Measurements from ENCODE around the gene VN1R5. TPM values are rescaled to one million over a fixed set of nuclear protein-coding genes. Genes with fewer than 3 reads are reported as not detected.
"Not testable (repeated sequence)": the region's sequence is repeated elsewhere in the genome, so short reads cannot be mapped to it uniquely, and the experiment has no call there.

VN1R5 gene
- polyA plus RNA-seq, 1 donor: not detected

- DNase-seq (ENCODE audit: low read depth): no peak
Measured at GRCh38 chr1:247273013-247273412, 17.1 kb downstream of the VN1R5 start.

- DNase-seq (ENCODE audit: low read depth): no peak
Measured at GRCh38 chr1:247274605-247275256, 18.9 kb downstream of the VN1R5 start.

- DNase-seq (ENCODE audit: low read depth): no peak
Measured at GRCh38 chr1:247277191-247277590, 21.3 kb downstream of the VN1R5 start.

- DNase-seq (ENCODE audit: low read depth): no peak
Measured at GRCh38 chr1:247281001-247281574, 25.2 kb downstream of the VN1R5 start.

GRCh38 chr1:247286134-247286670 lies 30.3 kb downstream of the VN1R5 start:
- DNase-seq (ENCODE audit: low read depth): no peak

GRCh38 chr1:247287460-247287859 lies 31.6 kb downstream of the VN1R5 start:
- DNase-seq (ENCODE audit: low read depth): no peak

GRCh38 chr1:247288341-247288740 lies 32.5 kb downstream of the VN1R5 start:
- DNase-seq (ENCODE audit: low read depth): no peak

GRCh38 chr1:247289274-247289892 lies 33.5 kb downstream of the VN1R5 start:
- not testable (repeated sequence) for DNase-seq (ENCODE audit: low read depth)

GRCh38 chr1:247290576-247290975 lies 34.7 kb downstream of the VN1R5 start:
- DNase-seq (ENCODE audit: low read depth): no peak

GRCh38 chr1:247291161-247291560 lies 35.3 kb downstream of the VN1R5 start:
- DNase-seq (ENCODE audit: low read depth): no peak

GRCh38 chr1:247291833-247292561 lies 36.1 kb downstream of the VN1R5 start:
- DNase-seq (ENCODE audit: low read depth): no peak

- no peak for DNase-seq (ENCODE audit: low read depth)
Measured at GRCh38 chr1:247293047-247293446, 37.2 kb downstream of the VN1R5 start.

GRCh38 chr1:247294282-247294681 lies 38.4 kb downstream of the VN1R5 start:
- no peak for DNase-seq (ENCODE audit: low read depth)

GRCh38 chr1:247295274-247295684 lies 39.4 kb downstream of the VN1R5 start:
- DNase-seq (ENCODE audit: low read depth): no peak

GRCh38 chr1:247295746-247296145 lies 39.9 kb downstream of the VN1R5 start:
- DNase-seq (ENCODE audit: low read depth): no peak

- no peak for DNase-seq (ENCODE audit: low read depth)
Measured at GRCh38 chr1:247296599-247297180, 40.8 kb downstream of the VN1R5 start.

GRCh38 chr1:247297263-247298123 lies 41.6 kb downstream of the VN1R5 start:
- DNase-seq (ENCODE audit: low read depth): no peak

- no peak for DNase-seq (ENCODE audit: low read depth)
Measured at GRCh38 chr1:247298124-247298481, 42.2 kb downstream of the VN1R5 start.

GRCh38 chr1:247298701-247299100 lies 42.8 kb downstream of the VN1R5 start:
- DNase-seq (ENCODE audit: low read depth): no peak

- DNase-seq (ENCODE audit: low read depth): no peak
Measured at GRCh38 chr1:247299723-247300381, 44.0 kb downstream of the VN1R5 start.
